HAP-1 (cell line): ENCODE results near the gene ARHGEF38.

Experiments
- DNase-seq, 2 experiments: peaks; one replicate each; pipeline ENCODE4 v3.0.0-alpha.2; 2016 to 2020; ENCODE audit warnings: low spot score in 2 of 2
- H3K27me3 ChIP-seq: fragments of 250-450 bp; sonication (Bioruptor Pico); 2 replicates; pipeline ENCODE4 v1.5.1; 2020; ENCODE audit warnings: low read depth, mild to moderate bottlenecking, moderate library complexity
- H3K36me3 ChIP-seq: fragments of 250-450 bp; sonication (Bioruptor Pico); replicated peaks from 2 replicates; pipeline ENCODE4 v1.5.1; 2020; ENCODE audit warnings: mild to moderate bottlenecking
- H3K4me1 ChIP-seq: fragments of 250-450 bp; sonication (Bioruptor Pico); 2 replicates; pipeline ENCODE4 v1.5.1; 2020; ENCODE audit warnings: mild to moderate bottlenecking
- H3K4me3 ChIP-seq: fragments of 250-450 bp; sonication (Bioruptor Pico); 2 replicates; pipeline ENCODE4 v1.5.1; 2020; ENCODE audit warnings: mild to moderate bottlenecking, moderate library complexity
- H3K9me3 ChIP-seq: fragments of 250-450 bp; sonication (Bioruptor Pico); 2 replicates; pipeline ENCODE4 v1.5.1; 2020; ENCODE audit warnings: mild to moderate bottlenecking, moderate library complexity
- in situ Hi-C: fragments of 300-500 bp; cut with MboI; formaldehyde crosslinking; loops from 3 replicates; pipeline ENCODE4 v1.14.3; 2020; ENCODE audit warnings: low sequenced_read_pairs, inconsistent platforms, mixed read lengths

The ARHGEF38 gene

GRCh38 chr4:105551965-105552746, at the start of gene ARHGEF38:
TSS of gene ARHGEF38 (plus strand) at chr4:105552620. CDS start at chr4:105552766, 146 bp downstream.
- Histone ChIP-seq H3K4me1 (peaks cover 50% of the 10 kb centered on the region), H3K27me3 (no peaks in the 10 kb centered on the region), H3K9me3 (no peaks in the 10 kb centered on the region), H3K36me3 (no peaks in the 10 kb centered on the region), H3K4me3 (no peak within 1 kb of the TSS)
- peak in 1 of 2 experiments; percentile 26 for DNase-seq
- in situ Hi-C loops: no loop called here

- DNase-seq: no peak
- in situ Hi-C loops: no loop called here
- H3K4me3 ChIP-seq: no peak overlapping the region
- H3K36me3 ChIP-seq: no peaks in the 10 kb centered on the region
- no peaks in the 10 kb centered on the region for H3K27me3 ChIP-seq
- no peaks in the 10 kb centered on the region for H3K9me3 ChIP-seq
- H3K4me1 ChIP-seq: no peaks in the 10 kb centered on the region
Observed at GRCh38 chr4:105503484-105503883, 48.9 kb upstream of the ARHGEF38 start.

DNA sequence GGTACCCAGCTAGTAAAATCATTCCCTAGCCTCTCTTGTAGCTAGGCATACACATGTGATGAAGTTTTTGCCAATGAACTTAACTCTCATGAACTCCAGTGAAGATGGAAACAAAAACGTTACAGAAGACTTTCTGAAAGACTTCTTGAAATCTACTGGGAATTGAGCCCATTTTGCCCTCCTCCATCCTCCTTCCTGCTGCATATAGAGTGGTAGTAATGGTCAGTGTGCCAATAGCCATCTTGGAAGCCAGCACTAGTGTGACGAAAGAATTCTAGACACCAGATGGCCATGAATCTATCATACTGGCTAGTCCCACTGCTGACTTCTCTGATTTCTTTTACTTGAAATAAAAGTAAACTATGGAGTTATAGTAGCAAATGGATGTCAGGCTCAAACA, 47.7 kb upstream of the ARHGEF38 start:
- Histone ChIP-seq H3K9me3 (no peaks in the 10 kb centered on the region), H3K36me3 (no peaks in the 10 kb centered on the region), H3K4me3 (no peak overlapping the region), H3K27me3 (no peaks in the 10 kb centered on the region), H3K4me1 (no peaks in the 10 kb centered on the region)
- no peak for DNase-seq
- in situ Hi-C loops: no loop called here

- Histone ChIP-seq H3K27me3 (no peaks in the 10 kb centered on the region), H3K9me3 (no peaks in the 10 kb centered on the region), H3K36me3 (no peaks in the 10 kb centered on the region), H3K4me1 (no peaks in the 10 kb centered on the region), H3K4me3 (no peak overlapping the region)
- in situ Hi-C loops: no loop called here
- no peak for DNase-seq
Observed at GRCh38 chr4:105509291-105509690, 43.1 kb upstream of the ARHGEF38 start.

DNA sequence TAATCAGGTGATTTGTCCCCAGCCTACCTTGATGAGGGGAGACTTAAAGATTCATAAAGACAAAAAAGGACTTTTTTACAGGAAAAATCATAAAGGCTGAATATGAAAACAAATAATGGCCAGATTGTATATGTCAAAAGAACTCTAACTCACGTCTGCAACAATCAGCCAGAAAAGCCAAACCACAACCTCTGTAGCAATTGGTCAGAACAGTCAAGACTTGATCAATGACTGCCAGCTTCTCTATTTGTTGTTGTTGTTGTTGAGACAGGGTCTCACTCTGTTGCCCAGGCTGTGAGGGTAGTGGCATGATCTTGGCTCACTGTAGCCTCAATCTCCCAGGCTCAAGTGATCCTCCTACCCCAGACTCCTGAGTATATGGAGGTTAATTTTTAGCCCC, 42.7 kb upstream of the ARHGEF38 start:
- Histone ChIP-seq H3K36me3 (no peaks in the 10 kb centered on the region), H3K27me3 (no peaks in the 10 kb centered on the region), H3K9me3 (0 out of 2 replicates have a peak, but pooled peaks cover 1% of the 10 kb centered on the region), H3K4me3 (no peak overlapping the region), H3K4me1 (no peaks in the 10 kb centered on the region)
- DNase-seq: no peak
- in situ Hi-C loops: no loop called here

- no peaks in the 10 kb centered on the region for H3K27me3 ChIP-seq
- H3K9me3 ChIP-seq: peaks cover 3% of the 10 kb centered on the region; the same call in 1 of the 2 replicates
- no peak overlapping the region for H3K4me3 ChIP-seq
- in situ Hi-C loops: no loop called here
- no peaks in the 10 kb centered on the region for H3K36me3 ChIP-seq
- DNase-seq: no peak
- no peaks in the 10 kb centered on the region for H3K4me1 ChIP-seq
Observed at GRCh38 chr4:105510245-105510644, 42.2 kb upstream of the ARHGEF38 start.

- no peaks in the 10 kb centered on the region for H3K36me3 ChIP-seq
- in situ Hi-C loops: no loop called here
- H3K27me3 ChIP-seq: 0 out of 2 replicates have a peak, but pooled peaks cover 3% of the 10 kb centered on the region
- no peaks in the 10 kb centered on the region for H3K4me1 ChIP-seq
- no peak overlapping the region for H3K4me3 ChIP-seq
- DNase-seq: peak; percentile 64 to 71
- H3K9me3 ChIP-seq: no peaks in the 10 kb centered on the region
Observed at GRCh38 chr4:105520819-105521790, 31.3 kb upstream of the ARHGEF38 start.

- Histone ChIP-seq H3K4me3 (no peak overlapping the region), H3K4me1 (no peaks in the 10 kb centered on the region), H3K36me3 (no peaks in the 10 kb centered on the region), H3K9me3 (no peaks in the 10 kb centered on the region), H3K27me3 (no peaks in the 10 kb centered on the region)
- no peak for DNase-seq
- in situ Hi-C loops: no loop called here
Observed at GRCh38 chr4:105526656-105527055, 25.8 kb upstream of the ARHGEF38 start.

DNA sequence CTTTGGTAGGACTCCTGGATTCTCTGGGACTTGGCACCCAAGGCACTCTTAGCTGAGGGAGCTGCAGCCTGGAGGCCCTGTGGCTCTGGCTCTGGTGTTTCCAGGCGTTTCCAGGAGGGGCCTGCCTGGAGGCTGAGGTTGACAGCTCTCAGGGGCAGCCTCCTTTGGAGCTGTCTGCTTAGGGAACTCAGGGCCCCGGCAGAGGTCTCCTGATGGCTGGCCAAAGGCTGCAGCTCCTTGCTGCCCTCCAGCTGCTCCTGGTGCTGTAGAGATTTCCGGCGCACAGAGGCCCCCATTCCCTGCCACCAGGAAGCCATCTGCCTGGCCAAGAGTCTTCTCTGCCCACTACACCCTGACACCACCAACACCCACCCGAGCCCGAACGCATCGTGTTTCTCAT, 25.3 kb upstream of the ARHGEF38 start:
- in situ Hi-C loops: no loop called here

GRCh38 chr4:105536601-105537000, 15.8 kb upstream of the ARHGEF38 start:
- Histone ChIP-seq H3K4me3 (no peak overlapping the region), H3K4me1 (no peaks in the 10 kb centered on the region), H3K27me3 (no peaks in the 10 kb centered on the region; the same call in 1 of the 2 replicates), H3K9me3 (no peaks in the 10 kb centered on the region), H3K36me3 (no peaks in the 10 kb centered on the region)
- in situ Hi-C loops: no loop called here
- DNase-seq: no peak

More for the DNA sequence above, 25.3 kb upstream of the ARHGEF38 start:
- no peak for DNase-seq
- Histone ChIP-seq H3K4me1 (no peaks in the 10 kb centered on the region), H3K36me3 (no peaks in the 10 kb centered on the region), H3K27me3 (no peaks in the 10 kb centered on the region; the same call in 1 of the 2 replicates), H3K9me3 (no peaks in the 10 kb centered on the region), H3K4me3 (no peak overlapping the region)

GRCh38 chr4:105541420-105541819, 11.0 kb upstream of the ARHGEF38 start:
- no peaks in the 10 kb centered on the region for H3K9me3 ChIP-seq
- no peaks in the 10 kb centered on the region for H3K36me3 ChIP-seq
- in situ Hi-C loops: no loop called here
- no peaks in the 10 kb centered on the region for H3K27me3 ChIP-seq
- peaks cover 3% of the 10 kb centered on the region for H3K4me1 ChIP-seq
- no peak overlapping the region for H3K4me3 ChIP-seq
- DNase-seq: no peak

GRCh38 chr4:105542039-105542438, 10.4 kb upstream of the ARHGEF38 start:
- in situ Hi-C loops: no loop called here
- Histone ChIP-seq H3K4me1 (peaks cover 3% of the 10 kb centered on the region), H3K9me3 (no peaks in the 10 kb centered on the region), H3K27me3 (no peaks in the 10 kb centered on the region), H3K4me3 (no peak overlapping the region), H3K36me3 (no peaks in the 10 kb centered on the region)
- no peak for DNase-seq

DNA sequence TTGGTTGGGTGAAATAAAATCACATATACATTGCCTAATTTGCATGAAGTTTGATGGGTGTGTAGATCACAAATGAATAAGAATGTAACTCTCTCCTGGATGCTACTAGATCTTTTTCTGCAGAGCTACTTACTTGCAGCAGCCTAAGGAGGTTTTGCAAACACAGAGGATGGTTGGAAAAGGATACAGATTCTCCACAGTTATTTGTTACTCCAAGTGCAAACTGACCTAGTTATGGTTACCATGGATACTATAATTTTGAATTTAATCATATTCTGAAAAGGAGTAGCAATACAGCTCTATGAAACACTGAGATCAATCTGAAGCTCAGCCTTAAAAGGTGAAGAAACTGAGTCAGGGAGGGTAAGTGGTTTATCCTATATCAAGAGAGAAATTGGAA, 9.1 kb upstream of the ARHGEF38 start:
- Histone ChIP-seq H3K36me3 (no peaks in the 10 kb centered on the region), H3K9me3 (no peaks in the 10 kb centered on the region), H3K27me3 (no peaks in the 10 kb centered on the region), H3K4me3 (no peak overlapping the region), H3K4me1 (peaks cover 3% of the 10 kb centered on the region)
- DNase-seq: no peak
- in situ Hi-C loops: no loop called here

- Histone ChIP-seq H3K36me3 (no peaks in the 10 kb centered on the region), H3K4me3 (no peak overlapping the region), H3K9me3 (no peaks in the 10 kb centered on the region), H3K27me3 (no peaks in the 10 kb centered on the region), H3K4me1 (peaks cover 7% of the 10 kb centered on the region)
- in situ Hi-C loops: no loop called here
- DNase-seq: no peak
Observed at GRCh38 chr4:105543881-105544280, 8.5 kb upstream of the ARHGEF38 start.
